SU-DHL-6 (cell line): ENCODE results near the gene PDE3B.

Experiments used
- CTCF ChIP-seq: fragments of 200-600 bp; sonication (generic); IDR thresholded peaks from one replicate; pipeline ENCODE4 v1.5.1; 2017; ENCODE audit warnings: antibody characterized with exemption, mild to moderate bottlenecking, low read length, moderate library complexity; ENCODE audit not compliant: insufficient read depth, poor library complexity, severe bottlenecking
- EZH2phosphoT487 ChIP-seq: fragments of 200-600 bp; sonication (generic), shearing (Covaris generic); conservative IDR thresholded peaks from 2 replicates; pipeline ENCODE4 v1.6.1; 2018; ENCODE audit warnings: mild to moderate bottlenecking, antibody characterized with exemption, low read length, moderate library complexity, mixed read lengths

GRCh38 chr11:14768526-14769188 is 125.1 kb downstream of the PDE3B start:
- no peak for TF ChIP-seq CTCF
- no peak for TF ChIP-seq EZH2phosphoT487
